GM19240 (cell line): Measurements from ENCODE around the gene MAP3K7.

Experiments
- DNase-seq: peaks from one replicate; pipeline ENCODE4 v3.0.0; 2011; ENCODE audit warnings: low spot score; ENCODE audit not compliant: insufficient read length

The MAP3K7 gene

GRCh38 chr6:90484385-90484784 is 102.5 kb downstream of the MAP3K7 start:
- DNase-seq = no peak

- DNase-seq = no peak
Observed at GRCh38 chr6:90483956-90484355, 102.9 kb downstream of the MAP3K7 start.

- no peak for DNase-seq
Observed at GRCh38 chr6:90483116-90483839, 103.6 kb downstream of the MAP3K7 start.

- no peak for DNase-seq
Observed at GRCh38 chr6:90480666-90481065, 106.2 kb downstream of the MAP3K7 start.

GRCh38 chr6:90479603-90479926 is 107.3 kb downstream of the MAP3K7 start:
- DNase-seq = no peak

- peak; percentile 42 for DNase-seq
Observed at GRCh38 chr6:90478789-90479602, 107.9 kb downstream of the MAP3K7 start.

GRCh38 chr6:90478278-90478677 is 108.6 kb downstream of the MAP3K7 start:
- DNase-seq = no peak

GRCh38 chr6:90477366-90477765 is 109.5 kb downstream of the MAP3K7 start:
- DNase-seq = no peak

GRCh38 chr6:90472716-90473115 is 114.2 kb downstream of the MAP3K7 start:
- no peak for DNase-seq

- no peak for DNase-seq
Observed at GRCh38 chr6:90471263-90471662, 115.6 kb downstream of the MAP3K7 start.

GRCh38 chr6:90469906-90470305 is 117.0 kb downstream of the MAP3K7 start:
- no peak for DNase-seq

- DNase-seq = no peak
Observed at GRCh38 chr6:90468859-90469258, 118.0 kb downstream of the MAP3K7 start.

GRCh38 chr6:90468080-90468479 is 118.8 kb downstream of the MAP3K7 start:
- DNase-seq = no peak

- no peak for DNase-seq
Observed at GRCh38 chr6:90467546-90467945, 119.3 kb downstream of the MAP3K7 start.

- no peak for DNase-seq
Observed at GRCh38 chr6:90466154-90466940, 120.5 kb downstream of the MAP3K7 start.

- DNase-seq = no peak
Observed at GRCh38 chr6:90465686-90466085, 121.2 kb downstream of the MAP3K7 start.

- no peak for DNase-seq
Observed at GRCh38 chr6:90464507-90464906, 122.4 kb downstream of the MAP3K7 start.

GRCh38 chr6:90463874-90464273 is 123.0 kb downstream of the MAP3K7 start:
- no peak for DNase-seq
